Right lobe of liver (tissue), 6 donors: Measurements from ENCODE around the gene SUGCT. TPM values are rescaled to one million over a fixed set of nuclear protein-coding genes. Genes with fewer than 3 reads are reported as not detected.

ENCODE experiments used
- ATAC-seq, 4 donors: fragments of 200-7000 bp; cut with Tn5 transposase; one replicate each; pipeline ENCODE4 v1.9.1; 2020; ENCODE audit warnings: mild to moderate bottlenecking in 4 of 4, moderate library complexity in 4 of 4
- DNase-seq, 3 donors: peaks; one replicate each; pipeline ENCODE4 v3.0.0-alpha.2; 2020
- H3K27ac ChIP-seq, 3 donors: fragments of 200-600 bp; one replicate each; pipeline ENCODE4 v1.8.0; 2022
- H3K27me3 ChIP-seq, 2 donors: fragments of 200-600 bp; one replicate each; pipeline ENCODE4 v1.8.0; 2022
- H3K36me3 ChIP-seq, 4 donors: fragments of 200-600 bp; sonication (generic) in 1 of 4; one replicate each; pipeline versions ENCODE4 v1.5.1 to v1.8.0; 2017 to 2022; ENCODE audit warnings: control low read depth in 1 of 4
- H3K4me1 ChIP-seq, 4 donors: fragments of 200-600 bp; sonication (generic) in 1 of 4; one replicate each; pipeline versions ENCODE4 v1.5.1 to v1.8.0; 2017 to 2022; ENCODE audit warnings: control low read depth in 1 of 4
- H3K4me3 ChIP-seq, 3 donors: fragments of 200-600 bp; one replicate each; pipeline ENCODE4 v1.8.0; 2022
- H3K9me3 ChIP-seq, 4 donors: fragments of 200-600 bp; sonication (generic) in 1 of 4; one replicate each; pipeline versions ENCODE4 v1.5.1 to v1.8.0; 2017 to 2022; ENCODE audit warnings: control low read depth in 1 of 4
- POLR2A ChIP-seq: fragments of 450-650 bp; IDR thresholded peaks from one replicate; pipeline ENCODE4 v1.6.1; 2017; ENCODE audit warnings: antibody characterized with exemption, mild to moderate bottlenecking
- WGBS: methylation state at CpG from one replicate; pipeline ENCODE4 v1.1.6; 2018; ENCODE audit warnings: low coverage, low lambda C conversion rate; ENCODE audit not compliant: insufficient coverage; ENCODE audit errors: missing lambda C conversion rate; 5-methylcytosine and 5-hydroxymethylcytosine counted together
- intact Hi-C, 2 donors: fragments of 100-400 bp; cut with DNase I; formaldehyde crosslinking; loops; one replicate each; pipeline versions ENCODE4 v1.11.2 to v1.14.1; 2022
- total RNA-seq, 6 experiments: library from RNA; depleted of rRNA in 2 of 6; stranded (reverse); fragments of >200 nt in 2 of 6; fragmentation: NEBNext Ultra II Directional in 3 of 6; extraction: Animal tissue kit (Norgen Biotek cat#: 25700) in 3 of 6; gene quantifications; one replicate each; pipeline versions ENCODE4 v1.1.0 to v1.2.4, GENCODE V29; 2016 to 2023
- TF ChIP-seq, protein P1 (sequence below), 4 donors: fragments of 200-600 bp in 3 of 4; fragments of 450-650 bp in 1 of 4; IDR thresholded peaks; one replicate each; pipeline versions ENCODE4 v1.5.1 to v1.8.0; 2016 to 2022; ENCODE audit warnings: antibody characterized with exemption in 4 of 4, mild to moderate bottlenecking in 2 of 4
- donor health status: DM: no; HTN: yes; CAD: no.
- donor health status: DM: no; HTN: no; CAD: no.
- donor health status: DM: no; HTN: no; CAD: no.
- donor health status: DM: no; HTN: yes; CAD: no.
- donor health status: DM: no; HTN: yes; CAD: no.

Gene SUGCT
- total RNA-seq, 6 experiments from 2014 or later: 10.1 to 21.0 (median 14.2) TPM

DNA sequence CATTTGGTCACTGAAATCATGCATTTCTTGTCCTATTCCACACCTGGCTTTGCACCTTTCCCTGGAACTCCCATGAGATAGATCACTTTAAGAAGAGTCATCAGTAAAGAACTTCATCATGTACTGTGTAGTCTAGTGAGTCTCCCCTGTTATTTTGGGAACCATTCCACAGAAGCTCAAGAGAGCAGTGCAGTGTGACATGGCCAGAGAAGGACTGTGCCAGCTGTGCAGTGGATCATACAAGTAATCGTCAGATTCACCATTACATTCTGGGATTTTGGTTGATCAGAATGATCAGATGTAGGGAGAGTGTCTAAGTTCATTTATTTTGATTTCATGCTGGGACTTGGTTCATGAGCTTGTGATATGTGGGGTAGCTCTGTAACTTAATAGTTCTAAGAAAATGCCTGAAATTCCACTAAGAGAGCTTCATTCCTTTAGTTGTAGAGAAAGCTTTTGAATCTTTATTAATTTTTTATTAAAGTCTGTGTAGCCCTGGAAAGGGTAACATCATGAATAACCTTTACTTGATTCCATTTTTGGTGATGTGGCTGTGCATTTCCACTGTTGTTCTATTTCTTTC, 166.8 kb downstream of the SUGCT start:
- no peaks in the 10 kb centered on the region for H3K9me3 ChIP-seq

DNA sequence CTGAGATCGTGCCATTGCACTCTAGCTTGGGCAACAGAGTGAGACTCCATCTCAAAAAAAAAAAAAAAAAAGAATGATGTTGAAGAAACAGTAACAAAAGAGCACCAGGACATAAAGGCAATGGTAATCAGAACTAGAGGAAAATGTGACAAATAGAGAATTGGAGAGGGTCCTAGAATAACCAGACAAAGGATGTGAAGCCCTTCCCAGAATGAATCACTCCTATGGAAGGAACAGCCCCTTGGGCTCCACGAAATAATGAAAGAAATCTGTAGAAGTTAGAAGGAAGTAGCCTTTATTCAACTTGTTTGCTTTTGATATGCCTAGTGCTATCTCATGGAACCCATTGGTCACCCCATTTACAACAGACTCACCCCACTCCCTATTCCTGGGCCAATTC, 169.2 kb downstream of the SUGCT start:
- Histone ChIP-seq H3K27me3 (no peaks in the 10 kb centered on the region), H3K4me1 (no peaks in the 10 kb centered on the region), H3K4me3 (no peak overlapping the region), H3K9me3 (no peaks in the 10 kb centered on the region), H3K27ac (no peak overlapping the region), H3K36me3 (no peaks in the 10 kb centered on the region)
- 80% methylated on average over 1 of the region's 2 CpGs for WGBS
- no peak for TF ChIP-seq POLR2A
- TF ChIP-seq, protein P1, sequence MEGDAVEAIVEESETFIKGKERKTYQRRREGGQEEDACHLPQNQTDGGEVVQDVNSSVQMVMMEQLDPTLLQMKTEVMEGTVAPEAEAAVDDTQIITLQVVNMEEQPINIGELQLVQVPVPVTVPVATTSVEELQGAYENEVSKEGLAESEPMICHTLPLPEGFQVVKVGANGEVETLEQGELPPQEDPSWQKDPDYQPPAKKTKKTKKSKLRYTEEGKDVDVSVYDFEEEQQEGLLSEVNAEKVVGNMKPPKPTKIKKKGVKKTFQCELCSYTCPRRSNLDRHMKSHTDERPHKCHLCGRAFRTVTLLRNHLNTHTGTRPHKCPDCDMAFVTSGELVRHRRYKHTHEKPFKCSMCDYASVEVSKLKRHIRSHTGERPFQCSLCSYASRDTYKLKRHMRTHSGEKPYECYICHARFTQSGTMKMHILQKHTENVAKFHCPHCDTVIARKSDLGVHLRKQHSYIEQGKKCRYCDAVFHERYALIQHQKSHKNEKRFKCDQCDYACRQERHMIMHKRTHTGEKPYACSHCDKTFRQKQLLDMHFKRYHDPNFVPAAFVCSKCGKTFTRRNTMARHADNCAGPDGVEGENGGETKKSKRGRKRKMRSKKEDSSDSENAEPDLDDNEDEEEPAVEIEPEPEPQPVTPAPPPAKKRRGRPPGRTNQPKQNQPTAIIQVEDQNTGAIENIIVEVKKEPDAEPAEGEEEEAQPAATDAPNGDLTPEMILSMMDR (IDR thresholded peaks at IDR 0.05): no peak
- DNase-seq: no peak
- ATAC-seq: no peak
- intact Hi-C loops: no loop called here

More for the DNA sequence above, 166.8 kb downstream of the SUGCT start:
- TF ChIP-seq, protein P1 (IDR thresholded peaks at IDR 0.05): no peak
- TF ChIP-seq POLR2A: no peak
- no peaks in the 10 kb centered on the region for H3K36me3 ChIP-seq
- no CpG with 5 or more reads among the region's 1 CpG for WGBS
- H3K27me3 ChIP-seq: no peaks in the 10 kb centered on the region
- ATAC-seq (no peak), DNase-seq (no peak)
- no peak overlapping the region for H3K4me3 ChIP-seq
- H3K4me1 ChIP-seq: no peaks in the 10 kb centered on the region
- intact Hi-C loops: no loop called here
- H3K27ac ChIP-seq: no peak overlapping the region

DNA sequence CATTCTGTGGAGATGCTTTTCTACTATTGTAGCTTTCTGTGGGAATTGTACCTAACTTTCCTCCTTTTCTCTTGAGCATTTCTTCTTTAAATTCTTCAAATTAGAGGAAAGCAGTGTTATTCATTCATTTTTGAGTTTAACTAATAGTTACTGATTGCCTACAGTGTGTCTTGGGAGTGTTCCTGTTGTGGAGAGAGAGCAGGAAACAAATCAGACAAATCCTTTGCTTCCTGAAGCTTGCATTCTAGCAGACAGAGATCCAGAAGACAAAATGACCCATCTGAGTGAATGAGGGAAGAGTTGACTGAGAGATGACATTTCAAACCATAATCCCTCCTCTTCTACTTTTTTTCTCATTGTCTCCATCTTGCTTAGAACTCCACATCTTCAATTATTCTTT, 170.4 kb downstream of the SUGCT start:
- Histone ChIP-seq H3K36me3 (no peaks in the 10 kb centered on the region), H3K27ac (no peak overlapping the region), H3K4me3 (no peak overlapping the region), H3K27me3 (no peaks in the 10 kb centered on the region), H3K4me1 (no peaks in the 10 kb centered on the region), H3K9me3 (no peaks in the 10 kb centered on the region)
- no peak for DNase-seq
- intact Hi-C loops: no loop called here
- TF ChIP-seq POLR2A: no peak
- TF ChIP-seq, protein P1 (IDR thresholded peaks at IDR 0.05): no peak
- ATAC-seq: no peak

GRCh38 chr7:40306025-40306424, 171.2 kb downstream of the SUGCT start:
- intact Hi-C loops: no loop called here
- no peaks in the 10 kb centered on the region for H3K4me1 ChIP-seq
- H3K27ac ChIP-seq: no peak overlapping the region
- no peaks in the 10 kb centered on the region for H3K36me3 ChIP-seq
- WGBS: 90% methylated on average over 2 of the region's 2 CpGs
- H3K9me3 ChIP-seq: no peaks in the 10 kb centered on the region
- no peak for ATAC-seq
- H3K27me3 ChIP-seq: no peaks in the 10 kb centered on the region
- DNase-seq: no peak
- TF ChIP-seq POLR2A: no peak
- TF ChIP-seq, protein P1 (IDR thresholded peaks at IDR 0.05): no peak
- H3K4me3 ChIP-seq: no peak overlapping the region

GRCh38 chr7:40306596-40306995, 171.8 kb downstream of the SUGCT start:
- ATAC-seq: no peak
- intact Hi-C loops: no loop called here
- Histone ChIP-seq H3K27me3 (no peaks in the 10 kb centered on the region), H3K4me1 (no peaks in the 10 kb centered on the region), H3K9me3 (no peaks in the 10 kb centered on the region), H3K27ac (no peak overlapping the region), H3K4me3 (no peak overlapping the region), H3K36me3 (no peaks in the 10 kb centered on the region)
- TF ChIP-seq, protein P1 (IDR thresholded peaks at IDR 0.05): no peak
- no peak for DNase-seq
